Heart left ventricle (tissue), 16 donors: ENCODE data around the gene RAB33B. TPM values are rescaled to one million over a fixed set of nuclear protein-coding genes. Genes with fewer than 3 reads are reported as not detected.
A peak's percentile ranks its signal among the peaks of the same experiment; 100 is the strongest.

Source experiments
- ATAC-seq, 4 donors: fragments of 200-7000 bp; cut with Tn5 transposase; one replicate each; pipeline ENCODE4 v1.9.1; 2020 to 2022; ENCODE audit warnings: moderate library complexity in 4 of 4, mild to moderate bottlenecking in 3 of 4, moderate number of reproducible peaks in 1 of 4
- DNase-seq, 5 donors: peaks; one replicate each; pipeline ENCODE4 v3.0.0-alpha.2; 2020
- H3K27ac ChIP-seq, 12 donors: fragments of 200-600 bp; sonication (generic) in 4 of 12; one replicate each; pipeline versions ENCODE4 v1.5.0 to v1.8.0; 2016 to 2022; ENCODE audit warnings: mild to moderate bottlenecking in 2 of 12
- H3K27me3 ChIP-seq, 9 donors: fragments of 200-600 bp; sonication (generic) in 2 of 9; one replicate each; pipeline versions ENCODE4 v1.5.1 to v1.8.0; 2016 to 2022; ENCODE audit warnings: mild to moderate bottlenecking in 3 of 9
- H3K36me3 ChIP-seq, 9 donors: fragments of 200-600 bp; sonication (generic) in 2 of 9; one replicate each; pipeline versions ENCODE4 v1.5.0 to v1.8.0; 2018 to 2022; ENCODE audit warnings: mild to moderate bottlenecking in 2 of 9
- H3K4me1 ChIP-seq, 12 donors: fragments of 200-600 bp; sonication (generic) in 4 of 12; one replicate each; pipeline versions ENCODE4 v1.5.0 to v1.8.0; 2016 to 2022; ENCODE audit warnings: mild to moderate bottlenecking in 3 of 12
- H3K4me3 ChIP-seq, 12 donors: fragments of 200-600 bp; sonication (generic) in 4 of 12; one replicate each; pipeline versions ENCODE4 v1.5.0 to v1.8.0; 2017 to 2022; ENCODE audit warnings: mild to moderate bottlenecking in 9 of 12, moderate library complexity in 4 of 12
- H3K9me3 ChIP-seq, 12 donors: fragments of 200-600 bp; sonication (generic) in 4 of 12; one replicate each; pipeline versions ENCODE4 v1.5.0 to v1.8.0; 2016 to 2022; ENCODE audit warnings: mild to moderate bottlenecking in 1 of 12
- CTCF ChIP-seq, 12 donors: fragments of 200-600 bp; sonication (generic) in 4 of 12; IDR thresholded peaks; one replicate each; pipeline versions ENCODE4 v1.5.0 to v1.8.0; 2018 to 2022; ENCODE audit warnings: antibody characterized with exemption in 12 of 12, mild to moderate bottlenecking in 5 of 12
- POLR2A ChIP-seq, 2 donors: fragments of 450-650 bp; IDR thresholded peaks; one replicate each; pipeline ENCODE4 v1.6.1; 2017; ENCODE audit warnings: antibody characterized with exemption in 2 of 2, mild to moderate bottlenecking in 2 of 2, moderate library complexity in 2 of 2
- WGBS, 4 donors: extraction: QIAGEN DNeasy Blood & Tissue Kit in 2 of 4; methylation state at CpG; one replicate each; pipeline versions ENCODE4 v1.1.5 to v1.1.7; 2013 to 2018; 5-methylcytosine and 5-hydroxymethylcytosine counted together
- intact Hi-C, 10 donors: fragments of 100-400 bp; cut with DNase I; formaldehyde crosslinking; loops; one replicate each; pipeline versions ENCODE4 v1.11.1 to v1.14.2; 2022
- polyA plus RNA-seq, 2 donors: library from polyadenylated mRNA; stranded (reverse); fragments of 200-250 nt; gene quantifications; one replicate each; pipeline ENCODE4 v1.2.3, GENCODE V29; 2013
- total RNA-seq, 9 donors: library from RNA; depleted of rRNA in 2 of 9; stranded (reverse); fragments of >200 nt in 2 of 9; fragmentation: NEBNext Ultra II Directional in 3 of 9; extraction: Animal tissue kit (Norgen Biotek cat#: 25700) in 3 of 9; gene quantifications; one replicate each; pipeline versions ENCODE4 v1.1.0 to v1.2.4, GENCODE V29; 2016 to 2023
- donor health status: ischemic (EF 13 %, LVEDD 7.1; RV severe dilation, severe dysfunction).
- donor health status: healthy with polysubstance abuse.
- donor health status: DM: no; HTN: yes; CAD: no.
- donor health status: DM: no; HTN: no; CAD: no.
- donor health status: ischemic (EF 25% LVEDD 6.9; RV normal size, moderate dysfunction).
- donor health status: ischemic (EF 25% LVEDD 5.7; RV mildly dilated, moderate dysfunction).
- donor health status: healthy.
- donor health status: DM: yes; HTN: yes; CAD: no.
- donor health status: ischemic (EF 35%, LVEDD 5.7; RV mildly dilated, moderate dysfunction).
- donor health status: nonischemic (EF 11% LVEDD 7.7; RV severe dilation, severe dysfunction).
- donor health status: DM: yes; HTN: yes; CAD: no.
- donor health status: PGD.
- donor health status: ischemic (EF 29% LVEDD 5.4; RV normal size, mild dysfunction).
- donor health status: nonischemic (EF 23%, LVEDD 6.1; RV moderate dilation, normal function).

The RAB33B gene
- total and polyA plus RNA-seq, 11 donors: 2.3 to 9.4 (median 6.6) TPM

DNA sequence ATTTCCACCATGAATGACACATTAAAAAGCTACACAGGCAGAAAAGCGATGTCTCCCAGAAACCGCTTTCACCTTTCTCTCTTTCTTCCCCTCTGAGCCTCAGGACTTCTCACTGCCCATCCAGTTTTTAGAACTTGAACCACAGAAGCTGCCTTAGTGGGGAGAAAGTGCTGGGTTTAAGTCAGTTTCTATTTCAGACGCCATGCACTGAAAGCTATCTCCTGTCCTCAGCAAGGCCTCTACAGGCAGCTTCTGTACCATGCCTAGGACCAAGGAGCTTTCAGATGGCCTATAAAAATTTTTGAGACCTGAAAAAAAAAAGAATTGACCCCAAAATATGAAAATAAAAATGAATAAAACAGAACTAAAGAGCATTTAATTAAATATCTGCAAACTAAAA lies 34.5 kb downstream of the RAB33B start:
- Histone ChIP-seq H3K4me1 (peaks cover 0 to 4% (median 0%) of the 10 kb centered on the region in 12 donors), H3K9me3 (no peaks in the 10 kb centered on the region), H3K4me3 (no peak overlapping the region), H3K36me3 (no peaks in the 10 kb centered on the region), H3K27ac (no peak overlapping the region), H3K27me3 (no peaks in the 10 kb centered on the region)
- intact Hi-C loops: no loop called here
- ATAC-seq (peak in 1 of 4 donors; percentile 65), DNase-seq (no peak)
- TF ChIP-seq CTCF (IDR thresholded peaks at IDR 0.05) (no peak), POLR2A (IDR thresholded peaks at IDR 0.05) (no peak)
- 80 to 89% (median 85%) methylated on average over 3 of the region's 3 CpGs for WGBS, 4 donors

DNA sequence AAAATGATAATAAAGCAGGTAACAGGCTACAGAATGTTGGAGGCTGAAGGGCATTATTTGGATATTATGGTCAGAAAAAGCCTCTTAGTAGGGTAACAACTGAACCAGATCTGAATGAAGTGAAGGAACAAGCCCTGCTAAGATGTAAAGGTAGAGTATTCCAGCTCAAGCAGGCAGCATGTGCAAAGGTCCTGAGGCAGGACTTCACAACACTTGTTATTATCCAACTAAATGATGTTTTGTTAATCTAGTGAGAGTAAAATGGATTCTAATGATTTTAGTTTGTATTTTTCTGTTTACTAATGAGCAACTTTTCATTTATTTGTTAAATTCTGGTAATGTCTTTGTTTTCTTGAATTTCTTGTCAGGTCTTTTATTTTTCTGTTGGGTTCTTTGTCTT lies 35.7 kb downstream of the RAB33B start:
- Histone ChIP-seq H3K36me3 (no peaks in the 10 kb centered on the region), H3K27me3 (no peaks in the 10 kb centered on the region), H3K4me1 (peaks cover 0 to 4% (median 0%) of the 10 kb centered on the region in 12 donors), H3K9me3 (no peaks in the 10 kb centered on the region), H3K27ac (no peak overlapping the region), H3K4me3 (no peak overlapping the region)
- intact Hi-C loops: loop anchor here in 1 of 10 donors (10.0 kb wide), 1 partner anchor 145 kb away; no protein-coding TSS in a partner anchor
- DNase-seq: no peak
- TF ChIP-seq CTCF (IDR thresholded peaks at IDR 0.05) (no peak), POLR2A (IDR thresholded peaks at IDR 0.05) (no peak)
- ATAC-seq: no peak

DNA sequence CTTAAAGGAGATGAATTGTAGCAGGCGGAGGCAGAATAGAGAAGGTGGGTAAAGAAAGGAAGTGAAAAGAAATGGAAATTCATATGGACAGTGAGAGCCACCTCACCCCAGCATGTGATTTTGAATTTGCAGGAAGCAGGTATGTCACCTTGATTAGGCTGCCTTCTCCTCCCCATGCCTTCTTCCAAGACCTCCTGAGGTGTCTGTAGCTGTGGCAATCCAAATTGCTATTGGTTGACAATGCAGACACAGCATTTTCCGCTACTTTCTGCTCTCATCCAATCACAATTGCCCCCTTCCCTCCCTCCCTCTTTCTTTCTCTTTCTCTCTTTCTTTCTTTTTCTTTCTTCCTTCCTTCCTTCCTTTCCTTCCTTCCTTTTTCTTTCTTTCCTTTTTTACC lies 38.5 kb downstream of the RAB33B start:
- Histone ChIP-seq H3K9me3 (no peaks in the 10 kb centered on the region), H3K4me1 (peaks cover 0 to 8% (median 0%) of the 10 kb centered on the region in 12 donors), H3K27me3 (no peaks in the 10 kb centered on the region), H3K27ac (no peak overlapping the region), H3K36me3 (no peaks in the 10 kb centered on the region), H3K4me3 (no peak overlapping the region)
- 93 to 99% (median 98%) methylated on average over 2 of the region's 2 CpGs for WGBS, 4 donors
- intact Hi-C loops: loop anchor here in 1 of 10 donors (10.0 kb wide), 1 partner anchor 142 kb away; no protein-coding TSS in a partner anchor
- no peak for ATAC-seq
- DNase-seq: no peak
- no peak for TF ChIP-seq CTCF (IDR thresholded peaks at IDR 0.05)
- TF ChIP-seq POLR2A (IDR thresholded peaks at IDR 0.05): no peak

GRCh38 chr4:139493176-139493575 lies 39.3 kb downstream of the RAB33B start:
- Histone ChIP-seq H3K4me3 (no peak overlapping the region), H3K27me3 (no peaks in the 10 kb centered on the region), H3K4me1 (peaks cover 0 to 12% (median under 1%) of the 10 kb centered on the region in 12 donors), H3K9me3 (no peaks in the 10 kb centered on the region), H3K27ac (no peak overlapping the region), H3K36me3 (no peaks in the 10 kb centered on the region)
- intact Hi-C loops: loop anchor here in 1 of 10 donors (10.0 kb wide), 1 partner anchor 142 kb away; no protein-coding TSS in a partner anchor
- DNase-seq (no peak), ATAC-seq (peak; percentile 44 to 58 (median 48))
- 67 to 80% (median 73%) methylated on average over 4 of the region's 4 CpGs for WGBS, 4 donors
- no peak for TF ChIP-seq CTCF (IDR thresholded peaks at IDR 0.05)
- no peak for TF ChIP-seq POLR2A (IDR thresholded peaks at IDR 0.05)
